ENCODE results near the gene EPHA10.
"Not testable (repeated sequence)": the region's sequence is repeated elsewhere in the genome, so short reads cannot be mapped to it uniquely, and the experiment has no call there.

The EPHA10 gene

GRCh38 chr1:37708471-37708870 lies 56.4 kb downstream of the EPHA10 start:
- no peak for FAIRE-seq

- no peak for FAIRE-seq
Measured at GRCh38 chr1:37705399-37705798, 59.5 kb downstream of the EPHA10 start.

DNA sequence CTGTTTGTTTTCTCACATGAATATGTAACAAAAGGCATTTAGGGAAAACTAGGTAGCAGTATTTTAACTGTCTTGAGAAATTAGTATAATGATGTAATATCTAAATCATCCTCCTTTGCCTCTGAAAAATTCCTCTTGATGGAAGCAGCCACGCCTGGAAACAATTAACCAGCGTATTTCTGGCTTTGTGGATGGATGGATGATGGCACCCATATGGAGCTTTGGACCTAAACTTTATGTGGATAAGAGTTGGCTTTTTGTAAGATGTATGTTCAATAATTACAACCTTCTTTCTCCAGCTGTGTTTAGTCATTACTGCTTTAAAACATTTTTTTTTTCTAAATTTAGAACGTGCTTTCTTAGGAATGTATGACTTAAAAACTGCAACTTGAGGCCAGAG lies 60.0 kb downstream of the EPHA10 start:
- no peak for FAIRE-seq

DNA sequence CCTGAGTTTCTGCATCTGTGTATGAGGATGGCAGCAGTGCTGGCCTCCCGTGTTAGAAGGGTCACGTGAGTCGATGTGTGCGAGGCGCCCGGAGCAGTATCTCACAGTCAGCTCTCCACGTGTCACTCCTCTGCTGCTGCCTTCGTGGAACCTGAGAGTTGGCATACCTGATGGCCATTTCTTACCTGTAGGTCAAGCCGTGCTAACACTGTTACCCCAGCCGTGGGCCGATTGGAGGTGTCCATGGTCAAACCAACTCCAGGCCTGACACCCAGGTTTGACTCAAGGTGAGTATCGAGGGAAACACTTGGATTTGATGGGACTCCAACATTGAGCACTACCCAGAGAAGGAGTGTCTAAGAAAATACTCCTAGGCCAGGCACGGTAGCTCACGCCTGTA lies 61.9 kb downstream of the EPHA10 start:
- FAIRE-seq, result no peak

GRCh38 chr1:37701051-37701450 lies 63.9 kb downstream of the EPHA10 start:
- FAIRE-seq, result no peak

- FAIRE-seq, result no peak
Measured at GRCh38 chr1:37699147-37699546, 65.8 kb downstream of the EPHA10 start.

- no peak for FAIRE-seq
Measured at GRCh38 chr1:37697737-37698136, 67.2 kb downstream of the EPHA10 start.

GRCh38 chr1:37697090-37697489 lies 67.8 kb downstream of the EPHA10 start:
- FAIRE-seq, result no peak

DNA sequence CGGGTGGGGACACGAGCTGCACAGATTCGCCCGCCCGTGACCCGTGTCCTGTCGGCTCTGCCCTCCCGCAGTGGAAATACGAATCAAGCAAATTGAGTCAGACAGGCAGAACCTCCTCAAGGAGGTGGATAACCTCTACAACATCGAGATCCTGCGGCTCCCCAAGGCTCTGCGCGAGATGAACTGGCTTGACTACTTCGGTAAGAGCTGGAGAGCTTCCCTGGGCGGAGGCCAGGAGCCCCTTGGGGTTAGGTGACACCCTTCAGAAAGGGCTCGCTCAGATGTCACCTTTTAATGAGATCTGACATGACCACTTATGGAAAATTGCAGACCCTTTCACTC lies 72.1 kb downstream of the EPHA10 start:
- no peak for FAIRE-seq

DNA sequence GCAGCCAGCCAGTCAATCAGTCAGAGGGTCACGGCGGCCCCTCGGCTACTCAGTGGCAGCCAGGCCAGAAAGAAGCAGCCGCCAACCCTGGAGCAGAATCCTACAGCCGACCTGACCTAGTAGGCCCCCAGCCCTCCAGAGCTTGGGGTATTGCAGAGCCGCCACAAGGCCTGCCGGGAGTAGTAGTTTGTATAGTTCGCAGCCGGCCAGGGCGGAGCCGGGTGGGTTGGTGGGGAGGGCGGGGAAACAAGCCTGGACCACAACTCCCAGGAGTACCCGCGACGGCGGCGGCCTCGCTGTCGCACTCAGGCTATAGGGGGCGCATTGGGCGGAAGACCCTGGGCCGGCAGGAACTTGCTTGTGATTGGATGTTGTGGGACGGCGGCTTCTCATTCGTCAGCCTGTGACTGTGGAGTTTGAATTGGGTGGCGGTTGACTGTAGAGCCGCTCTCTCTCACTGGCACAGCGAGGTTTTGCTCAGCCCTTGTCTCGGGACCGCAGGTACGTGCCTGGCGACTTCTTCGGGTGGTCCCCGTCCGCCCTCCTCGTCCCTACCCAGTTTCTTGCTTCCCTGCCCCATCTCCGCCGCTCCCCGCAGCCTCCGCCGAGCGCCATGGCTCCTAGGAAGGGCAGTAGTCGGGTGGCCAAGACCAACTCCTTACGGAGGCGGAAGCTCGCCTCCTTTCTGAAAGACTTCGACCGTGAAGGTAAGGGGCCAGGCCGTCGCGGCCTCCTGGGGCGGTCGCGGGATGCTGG lies 72.7 kb downstream of the EPHA10 start, which contains the start of gene CDCA8:
Gene CDCA8 (plus strand): TSS at position 439 of the 756 bp plus-strand sequence. CDS start 175 bp downstream, at position 614.
- peak; percentile 96 for FAIRE-seq

GRCh38 chr1:37691497-37692077 lies 73.3 kb downstream of the EPHA10 start:
- no peak for FAIRE-seq

DNA sequence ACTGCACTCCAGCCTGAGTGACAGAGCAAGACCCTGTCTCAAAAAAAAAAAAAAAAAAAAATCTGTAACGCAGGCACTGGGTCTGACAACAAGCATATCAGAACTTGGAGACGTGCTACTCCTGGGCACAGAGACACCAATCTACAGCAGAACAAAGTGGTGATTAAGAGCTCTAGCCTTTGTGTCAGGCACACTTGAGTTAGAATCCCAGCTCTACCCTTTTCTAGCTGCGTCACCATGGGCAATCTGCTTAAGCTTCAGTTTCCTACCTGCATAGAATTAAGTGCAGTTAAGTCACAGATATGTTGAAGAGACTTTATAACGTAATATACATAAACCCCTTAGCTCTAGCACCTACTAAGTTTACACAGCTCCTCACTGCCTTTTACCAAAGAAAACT lies 76.0 kb downstream of the EPHA10 start:
- no peak for FAIRE-seq

DNA sequence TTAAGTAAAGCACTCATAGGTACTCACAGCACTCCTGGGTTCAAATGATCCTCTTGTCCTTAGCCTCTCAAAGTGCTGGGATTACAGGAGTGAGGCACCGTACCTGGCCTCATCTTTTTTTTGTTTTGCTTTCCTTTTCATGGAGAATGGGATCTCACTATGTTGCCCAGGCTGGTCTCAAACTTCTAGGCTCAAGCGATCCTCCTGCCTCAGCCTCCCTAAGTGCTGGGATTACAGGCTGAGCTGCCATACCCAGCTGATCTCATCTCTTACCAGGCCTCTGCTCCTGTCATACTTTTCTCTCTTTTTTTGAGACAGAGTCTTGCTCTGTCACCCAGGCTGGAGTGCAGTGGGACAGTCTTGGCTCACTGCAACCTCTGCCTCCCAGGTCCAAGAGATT lies 77.2 kb downstream of the EPHA10 start:
- not testable (repeated sequence) for FAIRE-seq

DNA sequence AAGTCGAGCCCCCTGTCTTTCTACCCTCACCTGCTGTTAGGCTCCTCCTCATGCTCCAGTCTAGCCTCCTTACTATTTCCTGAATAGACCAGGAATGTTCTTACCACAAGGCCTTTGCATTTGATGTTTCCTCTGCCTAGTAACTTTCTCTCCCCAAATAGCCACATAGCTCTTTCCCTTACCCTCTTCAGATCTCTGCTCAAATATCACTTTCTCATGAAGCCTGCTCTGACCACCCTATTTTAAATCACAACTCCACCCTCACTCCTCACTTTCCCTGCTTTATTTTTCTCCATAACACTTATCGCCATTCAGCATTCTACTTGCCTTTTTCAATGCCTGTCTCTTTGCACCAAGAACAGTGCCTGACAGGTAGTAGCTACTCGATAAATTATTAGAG lies 79.2 kb downstream of the EPHA10 start:
- FAIRE-seq, result no peak

DNA sequence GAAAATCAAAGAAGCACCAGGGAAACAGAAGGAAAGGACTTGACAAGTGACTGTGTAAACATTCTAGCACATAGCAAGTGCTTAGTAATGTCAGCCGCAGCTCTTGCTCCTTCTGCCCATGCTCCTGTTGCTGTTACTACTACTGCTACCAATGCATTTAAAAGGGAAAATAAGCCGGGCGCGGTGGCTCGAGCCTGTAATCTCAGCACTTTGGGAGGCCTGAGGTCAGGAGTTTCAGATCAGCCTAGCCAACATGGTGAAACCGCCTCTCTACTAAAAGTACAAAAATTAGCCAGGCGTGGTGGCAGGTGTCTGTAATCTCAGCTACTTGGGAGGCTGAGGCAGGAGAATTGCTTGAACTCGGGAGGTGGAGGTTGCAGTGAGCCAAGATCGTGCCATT lies 80.7 kb downstream of the EPHA10 start:
- FAIRE-seq, result not testable (repeated sequence)

- FAIRE-seq, result peak; percentile 95
Measured at GRCh38 chr1:37682334-37682987, 82.5 kb downstream of the EPHA10 start.

DNA sequence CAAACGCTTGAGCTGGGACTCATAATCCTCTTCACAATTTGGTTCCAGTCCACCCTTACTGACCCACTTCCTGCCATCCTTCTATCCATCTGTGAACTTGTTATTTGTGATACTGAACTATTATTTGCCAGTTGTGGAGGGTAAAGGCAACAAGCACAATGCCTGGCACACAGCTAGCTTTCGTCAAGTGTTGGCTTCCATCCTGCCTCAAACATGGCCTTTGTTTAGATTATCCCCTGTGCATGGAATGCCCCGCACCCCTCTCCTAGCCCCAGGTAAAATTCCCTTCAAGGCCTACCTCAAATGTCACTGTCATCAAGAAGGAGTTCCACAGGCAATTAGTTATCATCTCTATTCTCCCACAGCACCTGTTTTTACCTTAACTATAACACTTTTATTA lies 84.0 kb downstream of the EPHA10 start:
- no peak for FAIRE-seq

- FAIRE-seq, result no peak
Measured at GRCh38 chr1:37677808-37678207, 87.1 kb downstream of the EPHA10 start.

DNA sequence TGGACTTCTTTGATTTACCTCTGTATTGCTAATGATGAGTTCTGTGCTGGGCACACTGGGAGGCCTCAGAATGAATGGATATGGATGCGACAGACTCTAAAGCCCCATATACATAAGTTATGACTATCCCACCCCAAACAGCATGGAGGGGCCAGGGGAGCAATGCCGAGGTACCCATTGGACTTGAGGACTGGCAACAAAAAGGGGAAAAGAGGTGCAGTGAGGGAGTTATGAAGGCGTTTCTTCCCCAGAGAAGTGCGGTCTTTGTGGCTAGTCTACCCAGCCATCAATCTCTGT lies 87.8 kb downstream of the EPHA10 start:
- FAIRE-seq, result no peak

DNA sequence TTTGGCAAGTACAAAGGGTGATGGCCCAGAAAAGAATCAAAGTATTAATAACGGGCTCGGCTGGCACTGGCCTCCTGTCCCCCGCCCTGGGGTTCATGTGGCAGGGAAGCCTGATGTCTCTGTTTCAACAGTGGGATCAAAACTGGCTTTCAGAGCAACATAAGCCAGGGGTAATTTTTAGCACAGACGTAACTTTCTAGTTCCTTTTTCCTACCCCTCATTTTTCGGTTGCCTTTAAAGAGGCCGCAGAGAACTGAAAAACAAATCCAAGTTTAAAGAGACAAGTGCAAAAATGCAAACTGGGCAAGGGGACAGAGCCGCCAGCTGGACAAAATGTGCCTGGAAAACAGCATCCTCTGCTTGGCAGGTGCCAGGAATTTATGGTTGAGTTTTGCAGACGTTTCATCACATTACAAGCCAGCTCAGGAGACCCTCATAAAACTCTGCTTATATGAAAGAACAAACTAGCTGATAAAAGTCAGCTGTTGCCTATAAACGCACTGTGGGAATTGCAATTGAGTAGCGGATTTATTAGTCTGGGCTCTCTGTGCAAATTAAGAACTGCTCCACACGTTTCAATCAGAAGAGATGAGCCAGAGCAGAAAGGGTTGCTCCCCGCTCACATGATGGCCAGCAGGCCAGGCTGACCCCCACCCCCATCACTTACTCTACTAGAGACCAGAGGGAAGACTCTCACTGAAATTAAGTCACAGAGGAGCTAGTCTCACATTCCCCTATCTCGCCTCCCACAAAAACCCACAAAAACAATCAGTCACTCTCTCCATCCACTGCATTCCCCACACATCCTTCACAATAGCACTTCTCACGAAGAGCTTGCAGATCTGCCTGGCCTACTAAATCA lies 88.4 kb downstream of the EPHA10 start:
- no peak for FAIRE-seq

GRCh38 chr1:37673920-37674319 lies 91.0 kb downstream of the EPHA10 start:
- no peak for FAIRE-seq

GRCh38 chr1:37672136-37672870 lies 92.6 kb downstream of the EPHA10 start:
- no peak for FAIRE-seq

- no peak for FAIRE-seq
Measured at GRCh38 chr1:37671261-37671660, 93.7 kb downstream of the EPHA10 start.

Measured in G401.6 (cell line).